DND-41 (cell line): ENCODE measurements around the gene GPRIN2.
"Not testable (repeated sequence)": the region's sequence is repeated elsewhere in the genome, so short reads cannot be mapped to it uniquely, and the experiment has no call there.

Experiments used
- CTCF ChIP-seq: IDR thresholded peaks from 2 replicates; pipeline ENCODE4 v1.5.1; 2012; ENCODE audit warnings: borderline replicate concordance, low read length, moderate library complexity, mild to moderate bottlenecking; ENCODE audit not compliant: poor library complexity, severe bottlenecking; ENCODE audit errors: extremely low read depth
- EZH2 ChIP-seq: IDR thresholded peaks from 3 replicates; pipeline ENCODE4 v1.6.1; 2012; ENCODE audit warnings: borderline replicate concordance, low read depth, mild to moderate bottlenecking, moderate library complexity, low read length, inconsistent platforms; ENCODE audit not compliant: severe bottlenecking

- not testable (repeated sequence) for TF ChIP-seq CTCF, EZH2
These were observed 34.6 kb upstream of the GPRIN2 start for GRCh38 chr10:46591053-46591452.
